ENCODE measurements around the gene VPS13D. TPM values are rescaled to one million over a fixed set of nuclear protein-coding genes. Genes with fewer than 3 reads are reported as not detected.

The VPS13D gene
- 29.4 and 38.8 TPM in 2 replicates for total RNA-seq

GRCh38 chr1:12229835-12230548 lies at the start of gene VPS13D:
VPS13D (plus strand) TSS chr1:12230030; CDS start chr1:12234267, 4,237 bp downstream.

Other genes starting within 250 kb of the VPS13D start
- gene MFN2, start 249.6 kb upstream of the VPS13D start, total RNA-seq, result 72.1 and 94.8 TPM in 2 replicates
- gene MIIP, start 210.5 kb upstream of the VPS13D start, total RNA-seq, result 44.3 and 60.0 TPM in 2 replicates
- not detected in 2 replicates for gene TNFRSF8, start 166.7 kb upstream of the VPS13D start, total RNA-seq
- gene TNFRSF1B, start 63.0 kb upstream of the VPS13D start, total RNA-seq, result under 0.01 TPM in 1 of 2 replicates, not detected in the other